GM21529 (cell line): ENCODE measurements around the gene PSTPIP2.

Experiments
- ATAC-seq: cut with Tn5 transposase; IDR thresholded peaks from one replicate; pipeline ENCODE4 v1.9.1; 2021; ENCODE audit not compliant: unreplicated experiment

Gene PSTPIP2

DNA sequence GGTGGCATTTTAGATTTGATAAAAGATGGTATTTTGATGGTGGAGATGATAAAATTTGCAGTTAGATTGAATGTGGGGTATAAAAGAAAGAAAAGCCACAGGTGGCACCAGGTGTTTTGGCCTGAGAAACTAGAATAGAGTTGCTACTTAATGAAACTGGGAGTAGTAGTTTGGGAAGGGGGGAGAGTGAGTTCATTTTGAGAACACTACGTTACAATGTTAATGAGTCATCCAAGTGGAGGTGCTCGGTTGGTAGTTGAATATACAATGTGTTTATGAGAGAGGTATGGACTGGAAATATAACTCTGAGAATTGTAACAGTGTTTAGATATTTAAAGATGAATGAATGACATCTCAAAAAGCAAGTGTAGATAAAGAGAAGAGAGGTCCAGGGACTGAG is 131.3 kb downstream of the PSTPIP2 start:
- no peak for ATAC-seq

- ATAC-seq: no peak
These were observed 132.8 kb downstream of the PSTPIP2 start for GRCh38 chr18:45939236-45939635.

DNA sequence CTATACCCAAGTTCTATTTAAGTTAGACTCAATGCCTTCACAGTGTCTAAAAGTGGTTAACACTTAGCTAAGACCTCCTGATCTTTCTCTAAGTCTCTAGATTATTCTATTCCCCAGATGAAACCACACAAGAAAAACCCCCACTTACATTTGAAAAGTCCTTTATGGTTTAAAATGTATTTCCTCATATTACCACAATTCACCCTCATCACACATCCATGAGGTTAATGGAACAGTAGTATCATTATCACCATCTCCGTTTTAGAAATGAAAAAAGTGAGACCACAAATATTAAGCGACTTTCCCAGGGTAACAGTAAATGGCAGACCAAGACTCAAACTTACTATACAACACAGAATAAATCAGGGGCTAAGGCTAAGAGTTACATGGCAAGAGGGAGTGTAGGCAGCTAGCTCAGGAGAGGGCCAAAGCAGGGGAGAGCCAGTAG is 133.5 kb downstream of the PSTPIP2 start:
- no peak for ATAC-seq

- no peak for ATAC-seq
These were observed 136.3 kb downstream of the PSTPIP2 start for GRCh38 chr18:45935591-45936335.
